Breast epithelium (tissue), 4 donors: ENCODE measurements around the gene IQCE. TPM values are rescaled to one million over a fixed set of nuclear protein-coding genes. Genes with fewer than 3 reads are reported as not detected.

Source experiments
- DNase-seq, 2 donors: peaks; one replicate each; pipeline ENCODE4 v3.0.0-alpha.2; 2019; ENCODE audit warnings: low spot score in 2 of 2
- H3K27ac ChIP-seq, 2 donors: fragments of 200-600 bp; sonication (generic) in 1 of 2; one replicate each; pipeline ENCODE4 v1.5.1; 2016 to 2019; ENCODE audit warnings: mild to moderate bottlenecking in 1 of 2
- H3K27me3 ChIP-seq, 2 donors: fragments of 200-600 bp; sonication (generic) in 1 of 2; one replicate each; pipeline versions ENCODE4 v1.5.1 to v1.6.0; 2017 to 2019; ENCODE audit warnings: control low read depth in 1 of 2, mild to moderate bottlenecking in 1 of 2
- H3K36me3 ChIP-seq: fragments of 200-600 bp; one replicate; pipeline ENCODE4 v1.5.1; 2019
- H3K4me1 ChIP-seq, 2 donors: fragments of 200-600 bp; sonication (generic); one replicate each; pipeline ENCODE4 v1.5.1; 2016 to 2019; ENCODE audit warnings: control low read depth in 1 of 2
- H3K4me3 ChIP-seq, 3 donors: fragments of 200-600 bp; sonication (generic); 1 replicate in 2 of 3; 2 replicates in 1 of 3; pipeline ENCODE4 v1.5.1; 2016 to 2019; ENCODE audit warnings: mild to moderate bottlenecking in 3 of 3, moderate library complexity in 2 of 3
- H3K9me3 ChIP-seq, 2 donors: fragments of 200-600 bp; sonication (generic) in 1 of 2; one replicate each; pipeline ENCODE4 v1.5.1; 2016 to 2019; ENCODE audit warnings: control low read depth in 1 of 2
- POLR2A ChIP-seq: fragments of 450-650 bp; IDR thresholded peaks from one replicate; pipeline ENCODE4 v1.6.1; 2016; ENCODE audit warnings: antibody characterized with exemption, mild to moderate bottlenecking, moderate library complexity
- POLR2AphosphoS5 ChIP-seq, 3 donors: sonication (generic); formaldehyde crosslinking; IDR thresholded peaks; one replicate each; pipeline ENCODE4 v1.6.1; 2017; ENCODE audit warnings: antibody characterized with exemption in 3 of 3
- intact Hi-C: fragments of 100-400 bp; cut with DNase I; formaldehyde crosslinking; loops from one replicate; pipeline ENCODE4 v1.15.1; 2023; ENCODE audit warnings: low total_unique reads
- total RNA-seq, 3 donors: library from RNA; depleted of rRNA; stranded (reverse); fragments of >200 nt; gene quantifications; one replicate each; pipeline ENCODE4 v1.1.0, GENCODE V29; 2016
- TF ChIP-seq, protein P1 (sequence below), 3 donors: fragments of 450-650 bp; IDR thresholded peaks; one replicate each; pipeline ENCODE4 v1.5.1; 2016 to 2017; ENCODE audit warnings: antibody characterized with exemption in 3 of 3, mild to moderate bottlenecking in 3 of 3, moderate library complexity in 3 of 3

IQCE gene
- total RNA-seq, 3 donors from 2014 or later, result 13.4 to 22.7 (median 13.8) TPM

- H3K4me1 ChIP-seq, result no peaks in the 10 kb centered on the region
- H3K27me3 ChIP-seq, result no peaks in the 10 kb centered on the region
- H3K36me3 ChIP-seq, result peaks cover 15% of the 10 kb centered on the region
- DNase-seq, result no peak
- H3K4me3 ChIP-seq, result no peak overlapping the region
- intact Hi-C loops, result no loop called here
- no peaks in the 10 kb centered on the region for H3K9me3 ChIP-seq
- TF ChIP-seq POLR2AphosphoS5 (IDR thresholded peaks at IDR 0.05), result no peak
- no peak for TF ChIP-seq POLR2A
- TF ChIP-seq, protein P1, sequence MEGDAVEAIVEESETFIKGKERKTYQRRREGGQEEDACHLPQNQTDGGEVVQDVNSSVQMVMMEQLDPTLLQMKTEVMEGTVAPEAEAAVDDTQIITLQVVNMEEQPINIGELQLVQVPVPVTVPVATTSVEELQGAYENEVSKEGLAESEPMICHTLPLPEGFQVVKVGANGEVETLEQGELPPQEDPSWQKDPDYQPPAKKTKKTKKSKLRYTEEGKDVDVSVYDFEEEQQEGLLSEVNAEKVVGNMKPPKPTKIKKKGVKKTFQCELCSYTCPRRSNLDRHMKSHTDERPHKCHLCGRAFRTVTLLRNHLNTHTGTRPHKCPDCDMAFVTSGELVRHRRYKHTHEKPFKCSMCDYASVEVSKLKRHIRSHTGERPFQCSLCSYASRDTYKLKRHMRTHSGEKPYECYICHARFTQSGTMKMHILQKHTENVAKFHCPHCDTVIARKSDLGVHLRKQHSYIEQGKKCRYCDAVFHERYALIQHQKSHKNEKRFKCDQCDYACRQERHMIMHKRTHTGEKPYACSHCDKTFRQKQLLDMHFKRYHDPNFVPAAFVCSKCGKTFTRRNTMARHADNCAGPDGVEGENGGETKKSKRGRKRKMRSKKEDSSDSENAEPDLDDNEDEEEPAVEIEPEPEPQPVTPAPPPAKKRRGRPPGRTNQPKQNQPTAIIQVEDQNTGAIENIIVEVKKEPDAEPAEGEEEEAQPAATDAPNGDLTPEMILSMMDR (IDR thresholded peaks at IDR 0.05), result no peak
- H3K27ac ChIP-seq, result no peak overlapping the region
Measured at GRCh38 chr7:2545746-2546425, 12.9 kb upstream of the IQCE start.

- no peak overlapping the region for H3K27ac ChIP-seq
- DNase-seq, result no peak
- H3K36me3 ChIP-seq, result peaks cover 10% of the 10 kb centered on the region
- TF ChIP-seq POLR2AphosphoS5 (IDR thresholded peaks at IDR 0.05) (no peak), POLR2A (no peak)
- TF ChIP-seq, protein P1 (IDR thresholded peaks at IDR 0.05), result no peak
- H3K4me3 ChIP-seq, result no peak overlapping the region
- intact Hi-C loops, result no loop called here
- no peaks in the 10 kb centered on the region for H3K4me1 ChIP-seq
- H3K27me3 ChIP-seq, result no peaks in the 10 kb centered on the region
- H3K9me3 ChIP-seq, result no peaks in the 10 kb centered on the region
Measured at GRCh38 chr7:2546776-2547586, 11.8 kb upstream of the IQCE start.

DNA sequence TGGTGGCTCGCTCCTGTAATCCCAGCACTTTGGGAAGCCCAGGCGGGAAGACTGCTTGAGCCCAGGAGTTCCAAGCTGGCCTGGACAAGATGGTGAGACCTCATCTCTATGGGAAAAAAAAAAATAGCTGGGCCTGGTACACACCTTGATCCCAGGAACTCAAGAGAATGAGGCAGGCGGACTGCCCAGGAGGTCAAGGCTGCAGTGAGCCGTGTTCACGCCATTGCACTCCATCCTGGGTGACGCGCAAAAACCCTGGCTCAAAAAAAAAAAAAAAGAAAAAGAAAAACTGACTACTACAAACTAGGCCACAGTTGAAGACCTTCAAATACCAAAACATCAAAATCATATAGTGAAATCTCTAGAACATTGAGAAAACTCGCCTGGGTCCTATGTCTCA is 7.4 kb upstream of the IQCE start:
- no peaks in the 10 kb centered on the region for H3K27me3 ChIP-seq
- no peak for DNase-seq
- TF ChIP-seq, protein P1 (IDR thresholded peaks at IDR 0.05), result no peak
- TF ChIP-seq POLR2AphosphoS5 (IDR thresholded peaks at IDR 0.05), result no peak
- no peak for TF ChIP-seq POLR2A
- no peaks in the 10 kb centered on the region for H3K4me1 ChIP-seq
- intact Hi-C loops, result no loop called here
- no peaks in the 10 kb centered on the region for H3K36me3 ChIP-seq
- no peaks in the 10 kb centered on the region for H3K9me3 ChIP-seq
- H3K27ac ChIP-seq, result no peak overlapping the region
- H3K4me3 ChIP-seq, result no peak overlapping the region

DNA sequence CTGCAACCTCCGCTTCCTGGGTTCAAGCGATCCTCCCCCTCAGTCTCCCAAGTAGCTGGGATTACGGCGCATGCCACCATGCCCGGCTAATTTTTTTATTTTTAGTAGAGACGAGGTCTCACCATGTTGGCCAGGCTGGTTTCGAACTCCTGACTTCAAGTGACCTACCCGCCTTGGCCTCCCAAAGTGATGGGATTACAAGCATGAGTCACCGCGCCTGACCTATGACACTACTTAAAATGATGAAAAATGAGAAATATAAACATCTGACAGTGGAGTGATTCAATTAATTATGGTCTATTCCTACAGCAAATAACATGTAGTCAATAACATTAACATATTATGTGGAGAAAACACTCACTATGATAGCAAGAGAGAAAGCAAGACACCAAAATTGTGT is 5.7 kb upstream of the IQCE start:
- intact Hi-C loops, result no loop called here
- TF ChIP-seq POLR2AphosphoS5 (IDR thresholded peaks at IDR 0.05), result no peak
- TF ChIP-seq, protein P1 (IDR thresholded peaks at IDR 0.05), result no peak
- no peak for TF ChIP-seq POLR2A
- Histone ChIP-seq H3K4me3 (no peak overlapping the region), H3K36me3 (no peaks in the 10 kb centered on the region), H3K4me1 (no peaks in the 10 kb centered on the region), H3K27me3 (no peaks in the 10 kb centered on the region), H3K9me3 (no peaks in the 10 kb centered on the region), H3K27ac (no peak overlapping the region)
- DNase-seq, result no peak
